Trophoblast cell (in vitro differentiated cells and primary cell): ENCODE measurements around the gene MSANTD4.

Experiments used
- DNase-seq, 2 donors: peaks; one replicate each; pipeline ENCODE4 v3.0.0-alpha.2; 2016
- H2AFZ ChIP-seq: 2 replicates; pipeline ENCODE4 v1.6.1; 2013; ENCODE audit warnings: low read length, moderate library complexity, mild to moderate bottlenecking; ENCODE audit not compliant: insufficient read depth, poor library complexity
- H2AK5ac ChIP-seq: 2 replicates; pipeline ENCODE4 v1.6.1; 2013; ENCODE audit warnings: mild to moderate bottlenecking, low read length
- H2BK120ac ChIP-seq: 2 replicates; pipeline ENCODE4 v1.6.1; 2013; ENCODE audit warnings: low read length, mild to moderate bottlenecking, moderate library complexity; ENCODE audit not compliant: insufficient read depth, poor library complexity
- H2BK12ac ChIP-seq: 2 replicates; pipeline ENCODE4 v1.6.1; 2013; ENCODE audit warnings: mild to moderate bottlenecking, low read length, moderate library complexity
- H2BK5ac ChIP-seq: 2 replicates; pipeline ENCODE4 v1.6.1; 2013; ENCODE audit warnings: low read length, low read depth, moderate library complexity, mild to moderate bottlenecking; ENCODE audit not compliant: poor library complexity
- H3K14ac ChIP-seq: 2 replicates; pipeline ENCODE4 v1.6.1; 2013; ENCODE audit warnings: mild to moderate bottlenecking, low read length
- H3K18ac ChIP-seq: 2 replicates; pipeline ENCODE4 v1.6.1; 2013; ENCODE audit warnings: mild to moderate bottlenecking, low read length
- H3K23ac ChIP-seq: 2 replicates; pipeline ENCODE4 v1.6.1; 2013; ENCODE audit warnings: low read length
- H3K27ac ChIP-seq: 2 replicates; pipeline ENCODE4 v1.5.1; 2013; ENCODE audit warnings: low read depth, mild to moderate bottlenecking, inconsistent platforms, low read length, moderate library complexity
- H3K27me3 ChIP-seq: 2 replicates; pipeline ENCODE4 v1.6.1; 2013; ENCODE audit warnings: inconsistent platforms, mild to moderate bottlenecking, low read length, moderate library complexity; ENCODE audit not compliant: insufficient read depth
- H3K36me3 ChIP-seq, 2 experiments: 1 replicate in 1 of 2; 2 replicates in 1 of 2; pipeline ENCODE4 v1.6.1; 2013; ENCODE audit warnings: low read length in 2 of 2, mild to moderate bottlenecking in 2 of 2, moderate library complexity in 1 of 2; ENCODE audit not compliant: insufficient read depth in 2 of 2, control insufficient read depth in 1 of 2
- H3K4ac ChIP-seq: 2 replicates; pipeline ENCODE4 v1.6.1; 2013; ENCODE audit warnings: low read depth, mild to moderate bottlenecking, low read length, moderate library complexity
- H3K4me1 ChIP-seq, 2 experiments: 1 replicate in 1 of 2; 2 replicates in 1 of 2; pipeline ENCODE4 v1.6.1; 2013; ENCODE audit warnings: low read length in 2 of 2, mild to moderate bottlenecking in 2 of 2, moderate library complexity in 1 of 2; ENCODE audit not compliant: insufficient read depth in 2 of 2, control insufficient read depth in 1 of 2
- H3K4me2 ChIP-seq: 2 replicates; pipeline ENCODE4 v1.6.1; 2013; ENCODE audit warnings: inconsistent platforms, mild to moderate bottlenecking, low read length, moderate library complexity
- H3K4me3 ChIP-seq: 2 replicates; pipeline ENCODE4 v1.5.1; 2013; ENCODE audit warnings: mild to moderate bottlenecking, low read depth, low read length, inconsistent platforms
- H3K79me1 ChIP-seq: one replicate; pipeline ENCODE4 v1.6.1; 2013; ENCODE audit warnings: low read length
- H3K79me2 ChIP-seq: 2 replicates; pipeline ENCODE4 v1.6.1; 2013; ENCODE audit warnings: low read length, mild to moderate bottlenecking; ENCODE audit not compliant: control insufficient read depth, insufficient read depth, poor library complexity
- H3K9ac ChIP-seq: 2 replicates; pipeline ENCODE4 v1.6.1; 2013; ENCODE audit warnings: mild to moderate bottlenecking, low read length
- H3K9me3 ChIP-seq: 2 replicates; pipeline ENCODE4 v1.6.1; 2013; ENCODE audit warnings: low read depth, mild to moderate bottlenecking, control low read depth, inconsistent platforms, low read length; ENCODE audit not compliant: insufficient read depth
- H4K12ac ChIP-seq: 2 replicates; pipeline ENCODE4 v1.6.1; 2013; ENCODE audit warnings: low read depth, mild to moderate bottlenecking, low read length, moderate library complexity
- H4K8ac ChIP-seq: 2 replicates; pipeline ENCODE4 v1.6.1; 2013; ENCODE audit warnings: low read depth, mild to moderate bottlenecking, low read length, moderate library complexity
- H4K91ac ChIP-seq: one replicate; pipeline ENCODE4 v1.6.1; 2013; ENCODE audit warnings: low read depth, mild to moderate bottlenecking, low read length, moderate library complexity
- WGBS: extraction: QIAGEN DNeasy Blood & Tissue Kit; methylation state at CpG from one replicate; pipeline ENCODE4 v1.1.7; 2013; ENCODE audit warnings: missing lambda C conversion rate; ENCODE audit not compliant: insufficient read length, insufficient coverage; ENCODE audit errors: extremely low coverage; 5-methylcytosine and 5-hydroxymethylcytosine counted together

The MSANTD4 gene

GRCh38 chr11:105986554-105986953 is 35.5 kb downstream of the MSANTD4 start:
- Histone ChIP-seq H2BK12ac (no peak overlapping the region), H4K8ac (no peak overlapping the region), H3K27ac (no peak overlapping the region), H3K9me3 (no peaks in the 10 kb centered on the region), H3K4me2 (no peak overlapping the region), H2AFZ (no peak overlapping the region), H2BK5ac (no peak overlapping the region), H3K9ac (no peak overlapping the region), H2BK120ac (no peak overlapping the region), H3K4ac (no peak overlapping the region), H3K23ac (no peak overlapping the region), H3K79me1 (no peaks in the 10 kb centered on the region), H4K91ac (no peak overlapping the region), H3K14ac (no peak overlapping the region), H3K4me1 (no peaks in the 10 kb centered on the region), H3K79me2 (no peaks in the 10 kb centered on the region), H4K12ac (no peak overlapping the region), H3K27me3 (no peaks in the 10 kb centered on the region), H2AK5ac (no peak overlapping the region), H3K4me3 (no peak overlapping the region), H3K18ac (no peak overlapping the region), H3K36me3 (no peaks in the 10 kb centered on the region)
- no peak for DNase-seq
- no CpG with 5 or more reads among the region's 2 CpGs for WGBS

- H3K4me2 ChIP-seq, result no peak overlapping the region
- H2BK5ac ChIP-seq, result no peak overlapping the region
- H3K4me3 ChIP-seq, result no peak overlapping the region
- no peak overlapping the region for H3K14ac ChIP-seq
- no peak overlapping the region for H2AK5ac ChIP-seq
- H3K27me3 ChIP-seq, result no peaks in the 10 kb centered on the region
- no peak overlapping the region for H3K23ac ChIP-seq
- no peaks in the 10 kb centered on the region for H3K79me2 ChIP-seq
- no peaks in the 10 kb centered on the region for H3K79me1 ChIP-seq
- no peak overlapping the region for H3K9ac ChIP-seq
- no peak overlapping the region for H3K18ac ChIP-seq
- H4K91ac ChIP-seq, result no peak overlapping the region
- H4K12ac ChIP-seq, result no peak overlapping the region
- no peak overlapping the region for H2BK120ac ChIP-seq
- no CpG with 5 or more reads among the region's 10 CpGs for WGBS
- H3K4ac ChIP-seq, result no peak overlapping the region
- DNase-seq, result no peak
- no peak overlapping the region for H2BK12ac ChIP-seq
- H4K8ac ChIP-seq, result no peak overlapping the region
- no peak overlapping the region for H2AFZ ChIP-seq
- no peak overlapping the region for H3K27ac ChIP-seq
- no peaks in the 10 kb centered on the region for H3K36me3 ChIP-seq
- H3K9me3 ChIP-seq, result no peaks in the 10 kb centered on the region
- no peaks in the 10 kb centered on the region for H3K4me1 ChIP-seq
Measured at GRCh38 chr11:105979997-105980703, 41.9 kb downstream of the MSANTD4 start.

GRCh38 chr11:105975128-105975527 is 46.9 kb downstream of the MSANTD4 start:
- Histone ChIP-seq H3K79me2 (no peaks in the 10 kb centered on the region), H3K23ac (no peak overlapping the region), H3K27me3 (no peaks in the 10 kb centered on the region), H3K4me1 (no peaks in the 10 kb centered on the region), H2AK5ac (no peak overlapping the region), H4K12ac (no peak overlapping the region), H3K18ac (no peak overlapping the region), H3K14ac (no peak overlapping the region), H4K91ac (no peak overlapping the region), H2BK120ac (no peak overlapping the region), H2BK12ac (no peak overlapping the region), H3K4me2 (no peak overlapping the region), H2BK5ac (no peak overlapping the region), H3K27ac (no peak overlapping the region), H2AFZ (no peak overlapping the region), H3K9me3 (no peaks in the 10 kb centered on the region), H4K8ac (no peak overlapping the region), H3K79me1 (no peaks in the 10 kb centered on the region), H3K4me3 (no peak overlapping the region), H3K9ac (no peak overlapping the region), H3K4ac (no peak overlapping the region), H3K36me3 (no peaks in the 10 kb centered on the region)
- no CpG with 5 or more reads among the region's 1 CpG for WGBS
- DNase-seq, result peak in 1 of 2 donors; percentile 2

- Histone ChIP-seq H3K36me3 (no peaks in the 10 kb centered on the region), H2AFZ (no peak overlapping the region), H2BK12ac (no peak overlapping the region), H3K4me3 (no peak overlapping the region), H2BK5ac (no peak overlapping the region), H3K4me2 (no peak overlapping the region), H4K8ac (no peak overlapping the region), H3K9me3 (no peaks in the 10 kb centered on the region), H2BK120ac (no peak overlapping the region), H3K27ac (no peak overlapping the region), H3K18ac (no peak overlapping the region), H3K4ac (no peak overlapping the region), H3K9ac (no peak overlapping the region), H3K79me1 (no peaks in the 10 kb centered on the region), H3K14ac (no peak overlapping the region), H3K23ac (no peak overlapping the region), H3K79me2 (no peaks in the 10 kb centered on the region), H2AK5ac (no peak overlapping the region), H4K12ac (no peak overlapping the region), H3K27me3 (no peaks in the 10 kb centered on the region), H3K4me1 (no peaks in the 10 kb centered on the region), H4K91ac (no peak overlapping the region)
- DNase-seq, result no peak
- WGBS, result no CpG with 5 or more reads among the region's 1 CpG
Measured at GRCh38 chr11:105969756-105970155, 52.3 kb downstream of the MSANTD4 start.
